Loucy (cell line): ENCODE results near the gene OTUB2.

Experiments
- H2AFZ ChIP-seq: fragments of 200-600 bp; sonication (generic); 2 replicates; pipeline ENCODE4 v1.6.0; 2016; ENCODE audit warnings: antibody characterized with exemption, mild to moderate bottlenecking, low read length, moderate library complexity
- H3F3A ChIP-seq: fragments of 200-600 bp; 2 replicates; pipeline ENCODE4 v1.6.0; 2016; ENCODE audit warnings: antibody characterized with exemption, low read depth, mild to moderate bottlenecking
- H3K27me3 ChIP-seq: fragments of 200-600 bp; sonication (generic); 2 replicates; pipeline ENCODE4 v1.6.1; 2014; ENCODE audit warnings: low read length, mild to moderate bottlenecking; ENCODE audit not compliant: insufficient read depth, poor library complexity, severe bottlenecking
- H3K36me3 ChIP-seq: fragments of 200-600 bp; sonication (generic); 2 replicates; pipeline ENCODE4 v1.6.1; 2016; ENCODE audit warnings: low read length; ENCODE audit not compliant: insufficient read depth
- H3K4me1 ChIP-seq: fragments of 200-600 bp; sonication (generic); 2 replicates; pipeline ENCODE4 v1.5.1; 2014; ENCODE audit warnings: low read length, mild to moderate bottlenecking; ENCODE audit not compliant: insufficient read depth, poor library complexity, severe bottlenecking
- H3K4me2 ChIP-seq: fragments of 200-600 bp; sonication (generic); 2 replicates; pipeline ENCODE4 v1.6.0; 2014; ENCODE audit warnings: antibody characterized with exemption, low read length, low read depth, mild to moderate bottlenecking; ENCODE audit not compliant: poor library complexity, severe bottlenecking
- H3K4me3 ChIP-seq: fragments of 200-600 bp; sonication (generic); 2 replicates; pipeline ENCODE4 v1.5.1; 2014; ENCODE audit warnings: low read length, mild to moderate bottlenecking, mixed read lengths; ENCODE audit not compliant: poor library complexity, severe bottlenecking
- H3K79me2 ChIP-seq: fragments of 200-600 bp; sonication (generic); 2 replicates; pipeline ENCODE4 v1.6.1; 2014; ENCODE audit warnings: low read length; ENCODE audit not compliant: insufficient read depth
- H3K9ac ChIP-seq: fragments of 200-600 bp; sonication (generic); 2 replicates; pipeline ENCODE4 v1.6.0; 2014; ENCODE audit warnings: mild to moderate bottlenecking, low read depth, low read length, moderate library complexity; ENCODE audit not compliant: poor library complexity, severe bottlenecking
- H3K9me2 ChIP-seq: fragments of 200-600 bp; sonication (generic); replicated peaks from 2 replicates; pipeline ENCODE4 v1.6.1; 2016; ENCODE audit warnings: low read depth, low read length, mixed read lengths
- H3K9me3 ChIP-seq: fragments of 200-600 bp; sonication (generic); 2 replicates; pipeline ENCODE4 v1.6.1; 2014; ENCODE audit warnings: mild to moderate bottlenecking, antibody characterized with exemption, low read length, low read depth; ENCODE audit not compliant: insufficient read depth
- H4K20me1 ChIP-seq: fragments of 200-600 bp; sonication (generic); 2 replicates; pipeline ENCODE4 v1.6.0; 2014; ENCODE audit warnings: antibody characterized with exemption, low read length, mild to moderate bottlenecking; ENCODE audit not compliant: insufficient read depth, poor library complexity, severe bottlenecking
- EZH2phosphoT487 ChIP-seq: fragments of 200-600 bp; IDR thresholded peaks from 2 replicates; pipeline ENCODE4 v1.6.1; 2018; ENCODE audit warnings: antibody characterized with exemption, mild to moderate bottlenecking, moderate library complexity, borderline replicate concordance
- TF ChIP-seq, protein P1 (sequence below): fragments of 200-600 bp; sonication (generic); conservative IDR thresholded peaks from 2 replicates; pipeline ENCODE4 v1.5.1; 2014; ENCODE audit warnings: mild to moderate bottlenecking, antibody characterized with exemption, low read length

OTUB2 gene

DNA sequence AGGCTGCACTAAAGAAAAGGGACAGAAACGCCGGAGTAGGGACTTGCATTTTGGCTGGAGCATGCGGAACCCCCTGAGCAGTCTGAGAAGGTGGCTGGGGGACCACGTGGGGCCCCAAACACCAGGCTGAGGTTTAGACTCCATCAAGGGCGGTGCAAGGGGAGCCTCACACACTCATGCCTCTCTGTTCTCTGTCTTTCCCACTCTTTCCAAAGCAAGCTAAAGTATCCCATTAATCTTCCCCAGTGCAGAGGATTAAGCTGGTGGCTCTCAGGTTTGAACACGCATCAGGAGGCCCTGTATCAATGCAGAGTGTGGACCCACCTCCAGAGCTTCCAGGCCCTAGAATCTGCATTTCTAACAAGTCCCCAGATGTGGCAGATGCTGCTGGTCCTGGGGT, 15.5 kb upstream of the OTUB2 start:
- H3K36me3 ChIP-seq, result no peaks in the 10 kb centered on the region
- no peaks in the 10 kb centered on the region for H4K20me1 ChIP-seq
- no peaks in the 10 kb centered on the region for H3K9me3 ChIP-seq
- H3K27me3 ChIP-seq, result no peaks in the 10 kb centered on the region
- no peak overlapping the region for H3K4me3 ChIP-seq
- H3K4me2 ChIP-seq, result no peak overlapping the region
- H3F3A ChIP-seq, result no peaks in the 10 kb centered on the region
- H3K4me1 ChIP-seq, result peaks cover 5% of the 10 kb centered on the region
- no peak overlapping the region for H3K9ac ChIP-seq
- H3K9me2 ChIP-seq, result no peaks in the 10 kb centered on the region
- no peak overlapping the region for H2AFZ ChIP-seq
- no peak for TF ChIP-seq EZH2phosphoT487
- TF ChIP-seq, protein P1, sequence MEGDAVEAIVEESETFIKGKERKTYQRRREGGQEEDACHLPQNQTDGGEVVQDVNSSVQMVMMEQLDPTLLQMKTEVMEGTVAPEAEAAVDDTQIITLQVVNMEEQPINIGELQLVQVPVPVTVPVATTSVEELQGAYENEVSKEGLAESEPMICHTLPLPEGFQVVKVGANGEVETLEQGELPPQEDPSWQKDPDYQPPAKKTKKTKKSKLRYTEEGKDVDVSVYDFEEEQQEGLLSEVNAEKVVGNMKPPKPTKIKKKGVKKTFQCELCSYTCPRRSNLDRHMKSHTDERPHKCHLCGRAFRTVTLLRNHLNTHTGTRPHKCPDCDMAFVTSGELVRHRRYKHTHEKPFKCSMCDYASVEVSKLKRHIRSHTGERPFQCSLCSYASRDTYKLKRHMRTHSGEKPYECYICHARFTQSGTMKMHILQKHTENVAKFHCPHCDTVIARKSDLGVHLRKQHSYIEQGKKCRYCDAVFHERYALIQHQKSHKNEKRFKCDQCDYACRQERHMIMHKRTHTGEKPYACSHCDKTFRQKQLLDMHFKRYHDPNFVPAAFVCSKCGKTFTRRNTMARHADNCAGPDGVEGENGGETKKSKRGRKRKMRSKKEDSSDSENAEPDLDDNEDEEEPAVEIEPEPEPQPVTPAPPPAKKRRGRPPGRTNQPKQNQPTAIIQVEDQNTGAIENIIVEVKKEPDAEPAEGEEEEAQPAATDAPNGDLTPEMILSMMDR, result no peak
- H3K79me2 ChIP-seq, result no peaks in the 10 kb centered on the region

DNA sequence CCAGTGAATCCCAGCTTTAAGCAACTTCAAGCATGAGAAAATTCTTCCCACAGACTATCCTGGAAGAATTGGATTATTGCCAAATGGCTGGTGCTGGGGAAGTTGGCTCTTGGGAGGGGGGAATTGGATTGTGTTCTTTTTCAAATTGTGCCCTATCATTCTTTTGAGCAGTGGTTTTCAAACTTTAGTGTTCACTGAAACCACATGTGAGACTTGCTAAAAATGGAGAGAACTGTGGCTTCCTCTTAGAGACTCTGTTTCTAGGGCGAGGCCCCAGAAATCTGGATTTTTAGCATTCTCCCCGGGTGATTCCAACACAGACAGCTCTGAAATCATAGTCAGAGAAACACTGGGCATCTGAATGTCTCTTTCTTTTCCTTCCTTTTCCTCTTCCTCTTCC, 14.3 kb upstream of the OTUB2 start:
- Histone ChIP-seq H3K36me3 (no peaks in the 10 kb centered on the region), H3K27me3 (no peaks in the 10 kb centered on the region), H3K4me1 (peaks cover 5% of the 10 kb centered on the region), H3K9ac (no peak overlapping the region), H3K79me2 (no peaks in the 10 kb centered on the region), H3F3A (no peaks in the 10 kb centered on the region), H3K4me2 (peak overlapping the region; percentile 64), H4K20me1 (no peaks in the 10 kb centered on the region), H3K9me2 (no peaks in the 10 kb centered on the region), H3K4me3 (no peak overlapping the region), H3K9me3 (no peaks in the 10 kb centered on the region), H2AFZ (no peak overlapping the region)
- TF ChIP-seq EZH2phosphoT487, result no peak
- TF ChIP-seq, protein P1, result no peak

DNA sequence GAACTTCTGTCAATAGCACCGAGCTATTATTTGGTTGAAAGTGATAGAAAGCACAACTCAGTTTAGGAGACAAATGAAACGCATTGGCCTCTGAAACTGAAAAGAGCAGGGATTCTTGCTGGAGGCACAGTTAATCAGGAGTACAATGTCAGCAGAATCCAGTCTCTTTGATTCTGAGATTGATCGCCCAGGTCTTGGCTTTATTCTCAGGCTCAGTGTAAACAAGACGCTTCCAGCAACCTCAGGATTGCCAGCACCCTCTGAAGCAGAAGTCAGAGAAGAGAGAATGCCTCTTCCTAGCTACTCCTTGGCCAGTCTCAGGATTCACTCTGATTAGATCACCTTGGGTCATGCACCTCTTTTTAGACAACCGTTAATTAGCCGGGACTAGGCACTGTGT, 11.8 kb upstream of the OTUB2 start:
- Histone ChIP-seq H2AFZ (no peak overlapping the region), H3K36me3 (no peaks in the 10 kb centered on the region), H4K20me1 (no peaks in the 10 kb centered on the region), H3K9me2 (no peaks in the 10 kb centered on the region), H3K27me3 (no peaks in the 10 kb centered on the region), H3K4me2 (no peak overlapping the region), H3K9me3 (no peaks in the 10 kb centered on the region), H3K4me3 (no peak overlapping the region), H3K4me1 (peaks cover 5% of the 10 kb centered on the region), H3K9ac (no peak overlapping the region), H3K79me2 (no peaks in the 10 kb centered on the region), H3F3A (no peaks in the 10 kb centered on the region)
- TF ChIP-seq, protein P1, result no peak
- TF ChIP-seq EZH2phosphoT487, result no peak
